ENCODE measurements around the gene THOC6.

The THOC6 gene

DNA sequence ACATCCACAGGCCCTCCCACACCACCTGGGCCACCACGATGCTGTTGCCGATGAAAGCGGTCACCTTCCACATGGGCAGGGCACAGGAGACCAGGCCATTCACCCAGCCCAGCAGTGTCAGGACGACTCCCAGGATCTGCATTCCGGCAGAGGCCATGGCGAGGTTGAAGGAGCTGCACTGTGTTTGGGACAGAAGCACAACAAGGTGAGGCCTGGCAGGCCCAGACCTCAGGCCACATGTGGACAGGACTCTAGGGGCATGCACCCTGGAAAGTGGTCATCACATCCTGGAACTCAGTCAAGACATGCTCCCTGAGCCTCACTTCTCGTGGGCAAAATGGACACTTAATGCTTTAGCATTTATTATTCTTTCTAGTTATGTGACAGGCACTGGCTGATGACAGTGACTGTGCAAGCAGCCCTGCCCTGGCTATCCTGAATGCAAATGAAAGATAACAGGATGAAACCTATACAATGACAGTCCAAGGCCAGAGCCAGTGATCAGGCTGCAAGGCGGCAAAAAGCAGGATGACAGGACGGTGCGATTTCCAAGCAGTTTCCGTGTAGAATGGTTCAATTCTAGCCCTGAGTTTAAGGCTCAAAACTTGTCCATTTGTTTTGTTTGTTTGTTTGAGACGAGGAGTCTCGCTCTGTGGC is 7.8 kb upstream of the THOC6 start:
- peak; percentile 33 for DNase-seq (ENCODE audit: low spot score)

DNA sequence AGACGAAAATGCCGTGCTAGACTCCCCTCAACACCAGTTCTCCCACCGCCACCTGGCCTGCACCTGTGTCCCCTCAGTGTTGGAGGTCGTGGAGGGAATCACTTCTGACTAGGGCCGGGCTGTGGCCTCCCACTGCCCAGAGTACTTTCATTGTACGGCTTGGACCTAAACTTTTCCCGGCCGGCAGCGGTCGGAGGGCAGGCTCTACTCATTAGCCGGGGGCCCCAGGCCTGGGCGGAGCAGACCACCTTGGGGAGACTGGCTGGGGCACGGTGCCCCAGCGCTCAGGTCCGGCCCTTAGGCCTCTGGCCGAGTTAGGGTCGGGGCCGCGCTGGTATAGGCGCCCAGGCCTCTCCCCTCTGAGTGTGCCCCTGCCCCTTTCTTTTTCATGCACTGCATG is 6.5 kb upstream of the THOC6 start:
- no peak for DNase-seq (ENCODE audit: low spot score)

DNA sequence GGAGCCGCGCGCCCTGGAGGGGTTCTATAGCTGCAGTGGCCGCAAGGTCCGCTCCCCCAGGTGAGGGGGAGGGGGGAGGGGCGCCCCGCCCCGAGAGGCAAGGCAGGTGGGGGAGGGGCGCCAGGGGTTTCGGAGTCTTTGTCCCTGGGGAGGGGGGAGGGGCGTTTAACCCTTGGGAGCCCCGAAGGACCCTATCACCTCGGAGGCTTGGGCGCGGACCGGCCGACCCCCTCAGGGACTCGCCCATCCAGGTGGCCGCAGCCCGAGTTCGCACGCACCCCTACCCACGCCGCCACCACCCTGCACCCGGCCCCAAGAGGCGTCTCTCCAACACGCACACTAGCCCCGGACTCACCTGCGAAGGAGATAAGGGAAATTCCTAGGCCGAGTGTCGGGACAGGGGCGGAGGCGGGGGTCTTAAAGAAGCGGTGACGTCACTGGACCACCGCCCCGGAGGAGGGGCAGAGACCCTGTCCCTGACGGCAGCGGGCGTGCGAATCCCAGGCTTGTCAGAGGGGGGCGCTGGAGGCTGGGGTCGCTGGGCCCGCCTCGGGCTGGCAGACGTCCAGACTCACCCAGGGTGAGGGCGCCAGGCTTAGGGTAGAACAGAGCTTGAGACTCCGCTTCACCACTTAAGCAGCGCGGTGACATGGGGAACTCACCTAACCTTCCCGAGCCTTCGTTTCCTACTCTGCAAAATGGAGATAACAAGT is 5.9 kb upstream of the THOC6 start, which contains the start of gene CLDN6:
TSS of gene CLDN6 (minus strand) at position 390 of the 713 bp plus-strand sequence. CDS start 2,162 bp downstream, outside the sequence.
- peak; percentile 9 for DNase-seq (ENCODE audit: low spot score)

DNA sequence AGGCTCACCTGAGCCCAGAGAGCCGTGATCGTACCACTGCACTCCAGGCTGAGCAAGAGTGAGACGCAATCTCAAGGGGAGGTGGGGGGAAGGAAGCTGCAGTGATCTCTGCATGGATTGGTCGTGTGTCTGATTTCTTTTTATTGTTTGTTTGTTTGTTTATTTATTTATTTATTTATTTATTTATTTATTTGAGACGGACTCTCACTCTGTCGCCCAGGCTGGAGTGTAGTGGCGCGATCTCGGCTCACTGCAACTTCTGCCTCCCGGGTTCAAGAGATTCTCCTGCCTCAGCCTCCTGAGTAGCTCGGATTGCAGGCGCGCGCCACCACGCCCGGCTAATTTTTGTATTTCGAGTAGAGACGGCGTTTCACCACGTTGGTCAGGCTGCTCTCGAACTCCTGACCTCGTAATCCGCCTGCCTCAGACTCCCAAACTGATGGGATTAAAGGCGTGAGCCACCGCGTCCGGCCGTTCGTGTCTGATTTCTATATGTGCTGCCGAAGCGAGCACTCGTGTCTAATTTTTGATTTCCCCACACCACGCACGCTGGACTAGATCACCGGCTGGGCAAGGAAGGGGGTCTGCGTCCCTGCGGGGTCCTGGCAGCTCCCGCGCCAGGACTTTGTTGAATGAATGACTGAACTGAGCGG is 4.1 kb upstream of the THOC6 start:
- DNase-seq (ENCODE audit: low spot score) = no peak

DNA sequence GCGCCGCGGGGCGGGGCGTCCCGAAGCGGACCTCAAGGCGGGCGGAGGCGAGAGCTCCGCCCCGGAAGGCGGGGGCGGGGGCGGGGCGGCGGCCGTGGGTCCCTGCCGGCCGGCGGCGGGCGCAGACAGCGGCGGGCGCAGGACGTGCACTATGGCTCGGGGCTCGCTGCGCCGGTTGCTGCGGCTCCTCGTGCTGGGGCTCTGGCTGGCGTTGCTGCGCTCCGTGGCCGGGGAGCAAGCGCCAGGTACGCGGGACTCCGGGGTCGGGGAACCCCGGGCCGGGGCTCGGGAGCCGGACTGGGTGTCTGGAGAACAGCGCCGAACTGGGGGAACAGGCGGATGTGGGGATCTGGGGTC is 3.6 kb upstream of the THOC6 start, which contains the start of gene TNFRSF12A:
TSS of gene TNFRSF12A (plus strand) at position 122 of the 357 bp plus-strand sequence. CDS start at position 152, 30 bp downstream.
- DNase-seq (ENCODE audit: low spot score) = peak; percentile 83

DNA sequence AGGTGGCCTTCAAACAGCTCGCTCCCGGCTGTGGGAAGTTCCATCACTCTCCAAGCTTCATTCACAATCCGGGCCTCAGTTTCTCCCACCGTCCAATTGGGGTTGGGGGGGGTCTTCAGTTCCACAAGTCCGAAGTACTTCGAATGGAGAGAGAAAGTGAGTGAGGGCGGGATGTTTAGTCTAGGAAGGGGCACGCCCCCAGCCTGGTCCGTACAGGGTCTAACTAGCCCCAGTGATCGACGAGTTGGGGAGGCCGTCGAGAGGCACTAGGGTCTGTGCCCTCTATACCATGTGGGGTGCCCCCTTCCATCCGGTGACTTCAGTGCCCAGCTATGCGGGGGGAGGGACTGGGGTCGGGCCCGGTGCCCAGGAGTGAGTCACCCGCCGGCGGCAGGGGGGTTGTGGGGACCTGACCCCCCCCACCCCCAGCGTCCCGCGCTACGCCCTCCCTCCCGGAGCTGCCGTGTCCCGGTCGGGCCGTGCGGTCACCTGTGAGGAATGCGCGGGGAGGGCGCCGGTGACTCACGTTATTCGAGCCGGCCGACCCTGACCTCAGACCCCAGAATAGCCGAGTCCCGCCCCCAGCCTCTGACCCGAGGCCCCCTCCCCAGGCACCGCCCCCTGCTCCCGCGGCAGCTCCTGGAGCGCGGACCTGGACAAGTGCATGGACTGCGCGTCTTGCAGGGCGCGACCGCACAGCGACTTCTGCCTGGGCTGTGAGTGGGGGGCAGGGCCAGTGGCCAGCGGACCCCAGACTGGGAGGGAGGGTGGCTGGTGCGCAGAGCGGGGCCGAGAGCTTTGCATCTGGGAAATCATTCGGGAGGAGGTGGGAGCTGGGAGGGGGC is 3.0 kb upstream of the THOC6 start:
- peak; percentile 49 for DNase-seq (ENCODE audit: low spot score)

DNA sequence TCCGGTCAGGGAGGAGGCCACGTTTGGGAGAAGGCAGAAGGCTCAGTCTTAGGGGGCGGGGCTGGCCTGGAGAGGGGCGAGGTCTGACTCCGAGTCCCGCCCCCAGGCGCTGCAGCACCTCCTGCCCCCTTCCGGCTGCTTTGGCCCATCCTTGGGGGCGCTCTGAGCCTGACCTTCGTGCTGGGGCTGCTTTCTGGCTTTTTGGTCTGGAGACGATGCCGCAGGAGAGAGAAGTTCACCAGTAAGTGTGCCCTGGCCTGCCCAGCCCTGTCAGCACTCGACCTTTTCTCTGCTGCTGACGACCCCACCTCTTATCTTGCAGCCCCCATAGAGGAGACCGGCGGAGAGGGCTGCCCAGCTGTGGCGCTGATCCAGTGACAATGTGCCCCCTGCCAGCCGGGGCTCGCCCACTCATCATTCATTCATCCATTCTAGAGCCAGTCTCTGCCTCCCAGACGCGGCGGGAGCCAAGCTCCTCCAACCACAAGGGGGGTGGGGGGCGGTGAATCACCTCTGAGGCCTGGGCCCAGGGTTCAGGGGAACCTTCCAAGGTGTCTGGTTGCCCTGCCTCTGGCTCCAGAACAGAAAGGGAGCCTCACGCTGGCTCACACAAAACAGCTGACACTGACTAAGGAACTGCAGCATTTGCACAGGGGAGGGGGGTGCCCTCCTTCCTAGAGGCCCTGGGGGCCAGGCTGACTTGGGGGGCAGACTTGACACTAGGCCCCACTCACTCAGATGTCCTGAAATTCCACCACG is 2.2 kb upstream of the THOC6 start:
- DNase-seq (ENCODE audit: low spot score) = peak; percentile 72

DNA sequence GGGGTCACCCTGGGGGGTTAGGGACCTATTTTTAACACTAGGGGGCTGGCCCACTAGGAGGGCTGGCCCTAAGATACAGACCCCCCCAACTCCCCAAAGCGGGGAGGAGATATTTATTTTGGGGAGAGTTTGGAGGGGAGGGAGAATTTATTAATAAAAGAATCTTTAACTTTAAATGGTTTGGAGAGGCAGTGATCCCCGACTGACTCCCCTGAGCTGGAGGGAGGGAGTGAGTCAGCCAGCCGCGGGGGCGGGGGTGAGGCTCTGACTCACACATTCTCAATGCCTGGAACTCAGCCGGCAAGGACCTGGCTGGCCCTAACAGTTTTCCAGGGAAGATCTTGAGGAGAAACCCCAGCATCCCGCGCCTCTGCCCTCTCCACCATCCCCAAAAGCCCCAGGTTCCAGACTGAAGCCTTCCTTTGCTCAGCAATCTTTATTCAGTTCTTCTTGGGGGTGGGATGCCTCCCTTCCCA is 1.6 kb upstream of the THOC6 start:
- DNase-seq (ENCODE audit: low spot score) = peak; percentile 84

DNA sequence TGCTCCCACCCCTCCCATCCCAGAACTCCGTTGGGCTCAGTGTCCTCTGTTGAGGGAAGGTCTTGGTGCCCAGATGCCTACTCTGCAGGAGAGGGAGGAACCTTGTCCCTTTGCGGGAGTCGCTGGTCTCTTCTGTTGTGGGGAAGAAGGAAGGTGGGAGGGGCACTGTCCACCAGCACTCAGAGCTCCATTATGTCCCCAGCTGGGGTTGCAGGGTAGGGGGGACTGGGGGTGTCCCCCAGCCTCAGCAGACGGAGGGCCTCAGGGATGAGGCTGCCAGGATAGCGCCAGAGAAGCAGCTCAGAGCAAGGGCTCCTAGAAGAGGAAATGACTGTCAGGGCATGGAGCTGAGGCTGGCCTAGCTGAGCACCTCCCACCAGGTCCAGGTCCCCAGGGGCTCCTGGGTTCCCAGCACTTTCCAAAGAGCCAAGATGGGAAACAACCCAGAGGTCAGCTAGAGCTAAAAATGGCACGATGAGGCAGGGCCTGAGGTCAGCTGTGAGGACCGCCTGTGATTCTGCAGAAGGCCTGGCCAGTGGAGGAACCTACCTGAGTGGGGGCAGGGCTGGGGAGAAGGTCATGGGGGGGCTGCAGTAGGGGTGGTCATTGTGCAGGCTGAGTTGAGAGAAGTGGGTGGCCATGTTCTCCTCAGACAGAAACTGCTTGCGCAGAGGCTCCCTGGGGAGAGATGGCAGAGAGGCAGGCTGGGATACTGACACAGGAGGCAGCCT is 986 bp upstream of the THOC6 start:
- DNase-seq (ENCODE audit: low spot score) = no peak

DNA sequence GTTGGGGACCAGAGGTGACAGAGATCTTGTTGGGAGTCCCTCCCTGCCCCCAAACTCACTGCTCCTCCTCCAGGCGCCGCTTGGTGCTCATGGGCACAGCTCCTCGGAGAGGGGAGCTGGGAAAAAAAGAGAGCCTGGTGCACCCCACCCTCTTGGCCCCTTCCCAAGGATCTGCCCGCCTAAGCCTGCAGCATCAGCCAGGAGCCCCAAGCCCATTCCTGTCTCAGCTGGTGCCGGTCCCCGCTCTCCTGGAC is 493 bp upstream of the THOC6 start:
- DNase-seq (ENCODE audit: low spot score) = peak; percentile 34

DNA sequence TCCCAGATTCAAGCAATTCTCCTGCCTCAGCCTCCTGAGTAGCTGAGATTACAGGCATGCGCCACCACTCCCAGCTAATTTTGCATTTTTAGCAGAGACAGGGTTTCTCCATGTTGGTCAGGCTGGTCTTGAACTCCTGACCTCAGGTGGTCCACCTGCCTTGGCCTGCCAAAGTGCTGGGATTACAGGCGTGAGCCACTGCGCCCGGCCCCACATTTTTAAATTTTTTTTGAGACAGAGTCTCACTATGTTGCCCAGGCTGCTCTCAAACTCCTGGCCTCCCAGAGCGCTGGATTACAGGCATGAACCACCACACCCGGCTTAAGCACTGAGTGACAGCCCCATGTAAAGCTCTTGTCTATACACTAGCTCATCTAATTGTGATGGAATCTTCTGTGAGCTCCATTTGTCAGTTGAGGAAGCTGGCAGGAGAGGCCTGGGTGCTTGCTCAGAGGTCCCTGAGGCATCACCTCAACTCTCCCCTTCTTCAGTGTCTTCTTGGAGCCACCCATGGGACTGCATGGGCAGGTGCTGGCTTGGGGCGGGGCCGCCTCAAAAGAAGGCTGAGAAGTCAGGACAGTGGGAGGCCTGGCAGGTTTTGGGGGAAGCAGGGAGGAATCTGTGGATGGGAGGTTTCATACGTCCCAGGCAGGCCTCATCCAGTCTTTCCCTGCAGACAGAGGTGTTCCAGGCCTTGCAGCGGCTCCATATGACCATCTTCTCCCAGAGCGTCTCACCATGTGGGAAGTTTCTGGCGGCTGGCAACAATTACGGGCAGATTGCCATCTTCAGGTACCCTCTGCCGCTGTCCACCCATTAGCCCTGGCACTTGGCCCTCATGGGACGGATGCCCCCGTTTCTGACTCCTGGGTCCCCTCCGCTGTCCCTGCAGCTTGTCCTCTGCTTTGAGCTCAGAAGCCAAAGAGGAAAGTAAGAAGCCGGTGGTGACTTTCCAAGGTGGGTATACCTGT is 1.5 kb downstream of the THOC6 start:
- DNase-seq (ENCODE audit: low spot score) = no peak

DNA sequence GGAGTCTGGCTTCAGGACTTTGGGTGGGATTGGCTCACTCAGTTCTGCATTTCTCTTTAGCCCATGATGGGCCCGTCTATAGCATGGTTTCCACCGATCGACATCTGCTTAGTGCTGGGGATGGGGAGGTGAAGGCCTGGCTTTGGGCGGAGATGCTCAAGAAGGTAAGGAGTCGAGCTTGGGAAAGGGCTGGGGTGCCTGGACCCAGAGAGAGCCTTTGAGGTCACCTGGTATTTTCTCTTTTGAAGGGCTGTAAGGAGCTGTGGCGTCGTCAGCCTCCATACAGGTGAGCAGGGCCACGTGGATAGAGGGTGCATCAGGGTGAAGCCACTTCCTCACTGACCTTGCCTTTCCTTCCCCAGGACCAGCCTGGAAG is 2.2 kb downstream of the THOC6 start:
- no peak for DNase-seq (ENCODE audit: low spot score)

DNA sequence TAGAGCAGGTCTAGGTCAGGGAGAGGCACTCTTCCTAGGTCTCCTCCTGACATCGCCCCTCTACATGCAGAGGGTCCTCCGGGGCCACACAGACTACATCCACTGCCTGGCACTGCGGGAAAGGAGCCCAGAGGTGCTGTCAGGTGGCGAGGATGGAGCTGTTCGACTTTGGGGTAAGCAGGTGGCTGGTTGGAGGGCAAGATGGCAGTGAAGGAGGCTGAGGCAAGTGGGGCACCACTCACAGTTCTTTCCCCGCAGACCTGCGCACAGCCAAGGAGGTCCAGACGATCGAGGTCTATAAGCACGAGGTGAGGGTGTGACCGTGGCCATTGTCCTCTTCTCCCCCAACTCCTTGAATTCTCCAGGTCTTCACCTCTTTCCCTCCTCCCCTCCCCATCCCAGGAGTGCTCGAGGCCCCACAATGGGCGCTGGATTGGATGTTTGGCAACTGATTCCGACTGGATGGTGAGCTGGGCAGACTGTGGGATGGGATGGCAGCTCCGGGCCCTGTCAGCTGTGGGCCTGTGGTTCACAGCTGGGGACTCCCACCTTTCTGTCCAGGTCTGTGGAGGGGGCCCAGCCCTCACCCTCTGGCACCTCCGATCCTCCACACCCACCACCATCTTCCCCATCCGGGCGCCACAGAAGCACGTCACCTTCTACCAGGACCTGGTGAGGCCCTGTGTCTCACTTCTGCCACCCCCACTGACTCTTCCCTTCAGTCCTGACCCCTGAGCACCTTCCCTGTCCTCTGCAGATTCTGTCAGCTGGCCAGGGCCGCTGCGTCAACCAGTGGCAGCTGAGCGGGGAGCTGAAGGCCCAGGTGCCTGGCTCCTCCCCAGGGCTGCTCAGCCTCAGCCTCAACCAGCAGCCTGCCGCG is 3.0 kb downstream of the THOC6 start:
- DNase-seq (ENCODE audit: low spot score) = no peak

DNA sequence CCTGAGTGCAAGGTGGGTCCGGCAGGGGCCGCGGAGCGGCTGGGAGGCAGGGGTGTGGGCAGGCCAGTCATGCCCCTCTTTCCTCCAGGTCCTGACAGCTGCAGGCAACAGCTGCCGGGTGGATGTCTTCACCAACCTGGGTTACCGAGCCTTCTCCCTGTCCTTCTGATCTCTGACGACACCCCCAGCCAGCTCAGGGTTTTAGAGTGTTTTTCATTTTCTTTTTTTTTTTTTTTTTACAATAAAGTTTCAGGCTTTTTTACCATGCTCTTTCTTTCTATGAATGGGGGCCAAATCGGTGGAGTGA is 3.6 kb downstream of the THOC6 start:
- no peak for DNase-seq (ENCODE audit: low spot score)

DNA sequence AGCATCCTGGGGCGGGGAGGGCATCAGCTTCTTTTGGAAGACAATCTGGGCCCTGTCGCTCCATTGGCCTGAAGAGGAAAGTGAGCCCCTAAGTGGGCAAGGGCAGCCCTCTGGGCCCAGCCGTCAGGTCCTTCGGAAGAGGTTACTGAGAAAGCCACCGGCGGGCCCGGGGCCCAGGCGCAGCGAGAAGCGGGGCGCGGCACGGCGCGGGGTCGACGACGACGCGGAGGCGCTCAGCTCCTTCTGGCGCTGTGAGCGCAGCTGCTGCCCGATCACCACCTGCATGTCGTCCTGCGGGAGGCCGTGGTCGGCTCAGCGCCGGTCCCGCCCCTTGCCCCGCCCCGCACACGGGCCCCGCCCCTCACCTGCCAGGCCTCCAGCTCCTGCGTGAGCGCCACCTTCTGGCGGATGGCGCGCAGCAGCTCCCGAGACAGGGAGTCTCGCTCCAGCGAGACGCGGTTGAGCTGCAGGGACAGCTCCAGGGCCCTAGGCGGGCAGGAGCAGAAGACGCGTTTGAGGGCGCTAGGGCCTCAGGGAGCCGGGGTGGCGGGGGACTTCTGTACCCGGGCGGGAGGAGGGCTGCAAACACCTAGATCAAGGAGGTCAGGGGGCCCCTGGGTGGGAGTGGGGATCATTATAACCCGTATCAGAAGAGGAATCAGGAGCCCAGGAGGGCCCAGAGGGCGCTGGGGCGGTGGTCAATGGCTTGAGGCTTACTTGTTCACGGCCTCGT is 4.3 kb downstream of the THOC6 start:
- peak; percentile 89 for DNase-seq (ENCODE audit: low spot score)

DNA sequence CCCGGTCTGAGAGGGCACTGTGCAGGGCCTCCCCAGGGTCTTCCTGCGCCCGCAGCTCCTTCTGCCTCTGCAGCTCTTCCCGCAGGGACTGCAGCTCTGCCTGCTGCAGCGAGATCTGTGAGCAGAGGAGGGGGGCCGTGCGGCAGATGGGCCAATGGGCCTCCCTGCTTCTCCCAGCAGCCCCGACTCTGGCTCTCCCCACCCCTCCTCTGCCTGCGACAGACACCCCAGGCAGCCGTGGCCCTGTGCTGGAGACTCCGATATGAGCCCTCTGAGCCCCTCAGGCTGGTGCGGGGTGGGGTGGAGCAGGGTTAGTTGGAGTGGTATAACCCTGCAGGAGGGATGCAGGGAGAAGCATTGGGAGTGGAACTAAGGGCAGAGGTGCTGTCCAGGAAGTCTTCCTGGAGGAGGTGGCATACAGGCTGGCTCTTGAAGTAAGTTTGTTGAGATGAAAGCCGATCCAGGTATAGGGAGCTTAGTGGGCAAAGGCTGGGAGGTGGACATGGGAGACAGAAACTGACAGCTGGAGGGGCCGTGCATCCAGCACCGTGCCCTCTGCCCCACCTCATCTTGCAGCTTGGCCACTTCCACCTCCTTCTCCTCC is 5.0 kb downstream of the THOC6 start:
- no peak for DNase-seq (ENCODE audit: low spot score)

DNA sequence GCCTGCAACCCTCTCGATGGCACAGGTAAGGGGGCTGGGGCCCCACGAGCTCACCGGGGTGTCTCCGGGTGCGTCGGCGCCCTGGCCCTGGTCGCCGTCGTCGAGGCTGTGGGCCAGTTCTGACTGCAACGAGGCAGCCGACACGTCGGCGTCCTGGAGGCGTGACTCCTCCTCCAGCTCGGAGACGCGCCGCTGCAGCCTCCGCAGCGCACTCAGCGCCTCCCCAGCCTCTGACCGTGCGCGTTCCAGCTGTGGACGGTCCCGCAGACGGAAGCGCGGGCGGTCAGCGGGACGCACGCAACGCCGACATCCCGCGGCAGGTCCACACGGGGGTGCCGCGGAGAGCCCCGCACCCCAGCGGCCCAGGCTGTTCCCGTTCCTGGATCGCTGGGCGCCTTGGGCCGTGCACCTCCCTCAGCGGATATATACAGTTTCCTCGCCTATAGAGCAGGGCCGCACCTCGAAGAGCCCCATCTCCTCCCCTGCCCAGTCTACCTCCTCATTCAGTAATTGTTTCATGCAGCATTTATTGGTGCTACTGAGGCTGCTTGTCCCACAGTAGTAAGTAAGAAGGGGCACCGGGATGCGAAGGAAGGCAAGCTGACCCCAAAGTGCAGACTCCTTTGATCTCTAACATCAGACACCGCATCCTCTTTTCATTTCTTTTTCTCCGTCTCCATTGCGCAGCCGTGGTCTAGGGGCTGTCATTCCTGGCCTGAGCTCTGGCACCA is 5.8 kb downstream of the THOC6 start:
- no peak for DNase-seq (ENCODE audit: low spot score)
